Measurements from ENCODE around the gene SOHLH1.

SOHLH1 gene

GRCh38 chr9:135701959-135702721 is 2.9 kb upstream of the SOHLH1 start, which contains the start of gene KCNT1:
KCNT1 (plus strand) TSS chr9:135702185; CDS start chr9:135702259, 74 bp downstream.
- DNase-seq, result no peak

GRCh38 chr9:135701067-135701958 is 2.0 kb upstream of the SOHLH1 start:
- no peak for DNase-seq

GRCh38 chr9:135700525-135700924 is 1.2 kb upstream of the SOHLH1 start:
- no peak for DNase-seq

- no peak for DNase-seq
Observed at GRCh38 chr9:135698767-135699166, 514 bp downstream of the SOHLH1 start.

- DNase-seq, result no peak
Observed at GRCh38 chr9:135698236-135698635, 1.0 kb downstream of the SOHLH1 start.

GRCh38 chr9:135697226-135697625 is 2.1 kb downstream of the SOHLH1 start:
- no peak for DNase-seq

- no peak for DNase-seq
Observed at GRCh38 chr9:135696446-135696845, 2.8 kb downstream of the SOHLH1 start.

- no peak for DNase-seq
Observed at GRCh38 chr9:135695642-135696041, 3.6 kb downstream of the SOHLH1 start.

- DNase-seq, result no peak
Observed at GRCh38 chr9:135695036-135695435, 4.2 kb downstream of the SOHLH1 start.

GRCh38 chr9:135694414-135694813 is 4.9 kb downstream of the SOHLH1 start:
- no peak for DNase-seq

GRCh38 chr9:135693771-135694170 is 5.5 kb downstream of the SOHLH1 start:
- no peak for DNase-seq

- DNase-seq, result no peak
Observed at GRCh38 chr9:135693265-135693664, 6.0 kb downstream of the SOHLH1 start.

GRCh38 chr9:135692410-135692809 is 6.9 kb downstream of the SOHLH1 start:
- no peak for DNase-seq

- DNase-seq, result no peak
Observed at GRCh38 chr9:135690836-135691570, 8.3 kb downstream of the SOHLH1 start.

GRCh38 chr9:135689011-135689410 is 10.3 kb downstream of the SOHLH1 start:
- no peak for DNase-seq

GRCh38 chr9:135687216-135687615 is 12.1 kb downstream of the SOHLH1 start:
- no peak for DNase-seq

- DNase-seq, result no peak
Observed at GRCh38 chr9:135684691-135685090, 14.6 kb downstream of the SOHLH1 start.

GRCh38 chr9:135683401-135684034 is 15.8 kb downstream of the SOHLH1 start:
- DNase-seq, result no peak

GRCh38 chr9:135681161-135681560 is 18.1 kb downstream of the SOHLH1 start:
- no peak for DNase-seq

GRCh38 chr9:135680056-135680455 is 19.2 kb downstream of the SOHLH1 start:
- DNase-seq, result no peak

GRCh38 chr9:135678236-135679017 is 20.9 kb downstream of the SOHLH1 start:
- no peak for DNase-seq

- no peak for DNase-seq
Observed at GRCh38 chr9:135677641-135678168, 21.6 kb downstream of the SOHLH1 start.

Data from NCI-H446 treated with DMSO at 0.1 percent for 48 hours (cell line).